Activated T-helper 2 cell treated with anti-CD3 and anti-CD28 coated beads, Interferon-gamma antibody, Interleukin-2, Interleukin-4, amounts not matched to agents 10 μg/mL and 5 μg/mL and 100 μg/mL, durations not matched to agents 14 hours and 24 hours and 36 hours (primary cell): ENCODE measurements around the gene C3orf70. TPM values are rescaled to one million over a fixed set of nuclear protein-coding genes. Genes with fewer than 3 reads are reported as not detected.
"Not testable (repeated sequence)": the region's sequence is repeated elsewhere in the genome, so short reads cannot be mapped to it uniquely, and the experiment has no call there.

Experiments used
- DNase-seq: peaks from one replicate; pipeline ENCODE4 v3.0.0; 2021; ENCODE audit warnings: low spot score
- H3K27ac Mint-ChIP-seq: one replicate; pipeline ENCODE4 v1.8.0; 2021; ENCODE audit warnings: mixed read lengths
- H3K27me3 Mint-ChIP-seq: one replicate; pipeline ENCODE4 v1.8.0; 2021; ENCODE audit warnings: low read depth, mixed read lengths
- H3K36me3 Mint-ChIP-seq: one replicate; pipeline ENCODE4 v1.8.0; 2021; ENCODE audit warnings: low read depth, mixed read lengths
- H3K4me1 Mint-ChIP-seq: one replicate; pipeline ENCODE4 v1.8.0; 2021; ENCODE audit warnings: low read depth, mixed read lengths
- H3K4me3 Mint-ChIP-seq: one replicate; pipeline ENCODE4 v1.8.0; 2021; ENCODE audit warnings: low read depth, mild to moderate bottlenecking, moderate library complexity, mixed read lengths
- H3K9me3 Mint-ChIP-seq: one replicate; pipeline ENCODE4 v1.8.0; 2021; ENCODE audit warnings: mixed read lengths
- intact Hi-C: fragments of 100-400 bp; cut with micrococcal nuclease; formaldehyde crosslinking; loops from one replicate; pipeline ENCODE4 v1.15.1; 2023
- total RNA-seq: library from RNA; stranded (reverse); gene quantifications from 2 replicates; pipeline ENCODE4 v1.2.3, GENCODE V29; 2022

The C3orf70 gene
- total RNA-seq, 1 donor from 2014 or later, result 0.05 TPM

DNA sequence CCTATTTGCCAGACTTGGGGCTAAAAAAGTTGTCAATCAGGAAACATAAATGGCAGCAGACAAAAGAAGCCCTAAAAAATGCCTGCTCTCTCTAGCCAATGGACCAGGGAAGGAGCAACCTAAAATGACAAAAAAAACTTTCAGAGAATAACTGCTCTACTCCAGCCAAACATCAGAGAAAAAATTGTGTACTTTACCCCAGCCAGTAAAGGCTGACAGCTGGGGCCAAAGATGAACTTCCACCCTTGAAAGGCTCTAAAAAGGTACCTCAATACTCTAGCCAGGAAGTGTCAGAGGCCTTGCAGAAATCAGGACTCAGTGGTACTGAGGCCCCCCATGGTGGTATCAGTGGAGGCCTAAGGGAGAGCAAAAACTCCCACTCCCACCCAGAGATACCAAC is 18.4 kb downstream of the C3orf70 start:
- Mint-ChIP-seq H3K27ac (no peak overlapping the region), H3K36me3 (no peaks in the 10 kb centered on the region), H3K27me3 (peaks cover 18% of the 10 kb centered on the region), H3K4me3 (no peak overlapping the region), H3K9me3 (no peaks in the 10 kb centered on the region), H3K4me1 (no peaks in the 10 kb centered on the region)
- intact Hi-C loops, result no loop called here
- no peak for DNase-seq

DNA sequence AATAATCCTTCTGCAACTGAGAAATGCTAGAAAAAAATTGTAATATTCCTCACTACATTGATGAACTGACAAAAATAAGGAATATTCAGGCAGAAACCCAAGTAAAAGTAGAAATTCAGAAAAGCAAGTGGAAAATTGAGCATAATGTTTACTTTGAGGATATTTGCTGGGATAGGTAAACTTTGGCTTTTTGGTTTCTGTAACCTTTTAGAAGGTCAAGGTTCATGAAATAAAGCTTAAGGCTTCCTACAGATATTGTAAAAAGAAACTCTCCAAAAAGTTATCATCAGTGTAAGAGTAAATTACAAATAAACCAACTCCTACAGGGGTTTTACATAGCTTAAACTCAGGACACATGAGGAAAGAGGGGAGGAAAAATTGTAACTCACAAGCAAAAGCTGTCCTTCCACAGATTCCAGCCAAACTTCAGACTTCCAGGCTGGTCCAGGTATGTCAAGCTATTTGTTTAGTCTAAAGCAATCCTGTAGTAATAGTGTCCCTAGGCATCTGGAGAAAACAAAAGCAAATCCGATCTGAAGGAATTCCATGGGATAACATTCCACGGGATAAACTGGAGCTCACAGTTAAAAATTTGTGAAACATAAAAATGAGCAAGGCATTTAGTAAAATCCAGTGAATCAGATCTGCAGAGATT is 21.1 kb downstream of the C3orf70 start:
- Mint-ChIP-seq H3K27ac (no peak overlapping the region), H3K36me3 (no peaks in the 10 kb centered on the region), H3K4me1 (no peaks in the 10 kb centered on the region), H3K9me3 (no peaks in the 10 kb centered on the region), H3K4me3 (no peak overlapping the region), H3K27me3 (peaks cover 16% of the 10 kb centered on the region)
- DNase-seq, result no peak
- intact Hi-C loops, result no loop called here

DNA sequence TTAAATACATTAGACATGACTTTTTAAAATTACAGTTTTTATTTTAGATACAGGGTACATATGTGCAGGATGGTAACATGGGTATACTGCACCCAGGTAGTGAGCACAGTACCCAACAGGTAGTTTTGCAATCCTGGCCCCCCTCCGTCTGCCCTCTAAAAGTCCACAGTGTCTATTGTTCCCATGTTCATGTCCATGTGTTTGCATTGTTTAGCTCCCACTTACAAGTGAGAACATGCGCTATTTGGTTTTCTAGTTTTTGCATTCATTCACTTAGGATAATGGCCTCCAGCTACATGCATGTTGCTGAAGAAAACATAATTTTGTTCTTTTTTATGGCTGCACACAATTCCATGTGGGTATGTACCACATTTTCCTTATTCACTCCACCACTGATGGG is 23.8 kb downstream of the C3orf70 start:
- DNase-seq, result no peak
- intact Hi-C loops, result no loop called here
- Mint-ChIP-seq H3K27me3 (peaks cover 16% of the 10 kb centered on the region), H3K4me1 (no peaks in the 10 kb centered on the region), H3K9me3 (no peaks in the 10 kb centered on the region), H3K4me3 (no peak overlapping the region), H3K36me3 (no peaks in the 10 kb centered on the region), H3K27ac (no peak overlapping the region)

DNA sequence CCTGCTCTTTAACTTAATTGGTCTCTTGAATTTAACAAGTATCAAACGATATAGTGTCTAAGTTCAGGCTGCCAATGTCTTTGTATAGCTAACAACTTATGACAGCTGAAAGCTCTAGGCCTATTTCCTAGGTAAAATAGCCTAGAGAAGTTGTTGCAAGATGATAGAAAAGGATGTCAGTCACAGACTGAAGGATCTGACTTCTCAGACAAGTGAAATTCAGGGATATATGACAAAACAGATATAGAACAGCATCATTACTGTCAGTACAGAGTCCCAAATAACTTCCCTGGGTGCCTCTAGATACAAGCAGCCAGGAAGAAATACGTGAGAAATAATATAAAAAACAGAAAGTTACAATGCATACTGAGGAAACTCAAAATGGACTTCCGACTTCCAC is 26.7 kb downstream of the C3orf70 start:
- no peak overlapping the region for H3K27ac Mint-ChIP-seq
- no peak for DNase-seq
- H3K9me3 Mint-ChIP-seq, result no peaks in the 10 kb centered on the region
- no peaks in the 10 kb centered on the region for H3K4me1 Mint-ChIP-seq
- no peak overlapping the region for H3K4me3 Mint-ChIP-seq
- no peaks in the 10 kb centered on the region for H3K36me3 Mint-ChIP-seq
- intact Hi-C loops, result no loop called here
- peaks cover 6% of the 10 kb centered on the region for H3K27me3 Mint-ChIP-seq

DNA sequence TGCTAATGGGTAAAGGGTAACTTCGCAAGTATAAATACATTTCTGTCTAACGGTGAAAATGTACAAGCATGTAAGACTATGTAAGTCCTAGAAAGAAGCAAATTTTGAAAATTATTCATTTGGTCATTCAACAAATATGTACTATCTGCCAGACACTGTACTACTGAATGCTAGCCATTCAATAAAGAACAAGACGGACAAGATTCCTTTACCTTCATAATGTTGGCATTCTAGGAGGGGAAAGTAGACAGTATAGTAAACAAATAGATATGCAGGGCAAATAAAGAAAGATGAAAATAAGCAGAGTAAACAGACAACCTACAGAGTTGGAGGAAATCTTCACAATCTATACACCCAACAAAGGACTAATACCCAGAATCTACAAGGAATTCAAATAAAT is 32.7 kb downstream of the C3orf70 start:
- Mint-ChIP-seq H3K4me3 (no peak overlapping the region), H3K27ac (no peak overlapping the region), H3K4me1 (no peaks in the 10 kb centered on the region), H3K36me3 (no peaks in the 10 kb centered on the region), H3K27me3 (peaks cover 12% of the 10 kb centered on the region), H3K9me3 (no peaks in the 10 kb centered on the region)
- intact Hi-C loops, result no loop called here
- no peak for DNase-seq

DNA sequence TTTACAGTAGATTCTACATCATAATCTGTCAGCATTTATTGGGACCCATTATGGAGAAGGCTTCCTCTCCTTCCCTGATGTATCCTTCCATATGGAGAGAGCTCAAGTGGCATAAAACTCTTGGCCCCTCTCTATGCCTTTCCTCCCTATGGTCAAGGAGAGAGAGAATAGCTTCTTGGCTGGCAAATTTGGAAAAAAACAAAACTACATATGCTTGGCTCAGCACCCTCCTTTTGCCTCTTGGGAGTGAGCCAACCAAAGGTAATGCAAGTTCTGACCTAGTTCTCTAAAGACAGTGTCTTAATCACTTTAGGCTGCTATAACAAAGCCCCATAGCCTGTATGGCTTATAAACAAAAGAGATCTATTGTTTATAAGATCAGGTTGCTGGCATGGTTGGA is 37.5 kb downstream of the C3orf70 start:
- Mint-ChIP-seq H3K27ac (no peak overlapping the region), H3K36me3 (no peaks in the 10 kb centered on the region), H3K4me1 (no peaks in the 10 kb centered on the region), H3K4me3 (no peak overlapping the region), H3K27me3 (peaks cover 15% of the 10 kb centered on the region), H3K9me3 (no peaks in the 10 kb centered on the region)
- intact Hi-C loops, result no loop called here
- no peak for DNase-seq

DNA sequence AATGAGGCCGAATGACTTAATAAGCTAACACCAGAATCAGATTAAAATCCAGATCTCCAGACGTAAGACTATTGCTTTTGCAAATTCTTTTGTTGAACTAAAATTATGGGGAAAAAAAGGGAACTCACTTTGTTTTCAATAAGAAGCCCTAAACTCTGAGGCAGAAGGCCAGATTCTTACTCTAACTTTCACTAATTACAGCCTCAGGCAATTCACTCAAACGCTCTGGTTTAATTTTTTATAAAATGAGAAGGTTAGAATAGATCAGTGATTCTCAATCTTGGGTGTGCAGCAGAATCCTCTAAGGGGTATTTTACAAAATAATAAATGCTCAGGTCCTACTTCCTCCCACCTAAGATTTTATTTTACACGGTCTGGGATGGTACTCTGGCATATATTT is 38.1 kb downstream of the C3orf70 start:
- H3K4me1 Mint-ChIP-seq, result no peaks in the 10 kb centered on the region
- intact Hi-C loops, result no loop called here
- no peaks in the 10 kb centered on the region for H3K36me3 Mint-ChIP-seq
- peaks cover 14% of the 10 kb centered on the region for H3K27me3 Mint-ChIP-seq
- no peak overlapping the region for H3K4me3 Mint-ChIP-seq
- no peak overlapping the region for H3K27ac Mint-ChIP-seq
- no peak for DNase-seq
- H3K9me3 Mint-ChIP-seq, result no peaks in the 10 kb centered on the region

DNA sequence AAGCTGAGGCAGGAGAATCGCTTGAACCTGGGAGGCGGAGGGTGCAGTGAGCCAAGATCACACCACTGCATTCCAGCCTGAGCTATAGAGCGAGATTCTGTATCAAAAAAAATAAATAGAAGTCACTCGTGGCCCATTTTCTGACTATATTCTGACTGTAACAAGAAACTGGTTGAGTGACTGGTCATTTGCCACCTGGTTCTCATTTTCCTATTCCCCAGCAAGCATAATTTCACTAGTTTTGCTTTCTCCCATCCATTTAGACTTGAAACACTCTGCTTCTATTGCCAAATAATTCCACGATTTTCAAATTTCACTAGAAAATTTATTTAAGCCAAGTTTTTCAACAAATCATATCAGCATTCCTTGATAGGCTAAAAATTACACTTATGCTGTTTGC is 40.7 kb downstream of the C3orf70 start:
- Mint-ChIP-seq H3K4me3 (no peak overlapping the region), H3K36me3 (no peaks in the 10 kb centered on the region), H3K27ac (no peak overlapping the region), H3K4me1 (no peaks in the 10 kb centered on the region), H3K27me3 (peaks cover 9% of the 10 kb centered on the region), H3K9me3 (no peaks in the 10 kb centered on the region)
- intact Hi-C loops, result no loop called here
- no peak for DNase-seq

DNA sequence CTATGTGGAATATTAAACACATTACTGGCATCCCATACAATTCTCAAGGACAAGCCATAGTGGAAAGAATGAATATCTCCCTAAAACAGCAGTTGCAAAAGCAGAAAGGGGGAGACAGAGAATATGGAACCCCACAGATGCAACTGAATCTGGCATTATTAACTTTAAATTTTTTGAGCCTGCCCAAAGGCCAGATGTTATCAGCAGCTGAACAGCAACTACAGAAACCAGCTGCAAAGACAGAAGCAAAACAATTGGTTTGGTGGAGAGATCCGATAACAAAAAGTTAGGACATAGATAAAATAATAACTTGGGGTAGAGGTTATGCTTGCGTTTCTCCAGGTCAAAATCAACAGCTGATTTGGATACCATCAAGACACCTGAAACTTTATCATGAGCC is 43.8 kb downstream of the C3orf70 start:
- H3K27me3 Mint-ChIP-seq, H3K9me3 Mint-ChIP-seq, H3K4me1 Mint-ChIP-seq, DNase-seq, intact Hi-C loops, H3K27ac Mint-ChIP-seq, H3K36me3 Mint-ChIP-seq, H3K4me3 Mint-ChIP-seq: not testable (repeated sequence)

DNA sequence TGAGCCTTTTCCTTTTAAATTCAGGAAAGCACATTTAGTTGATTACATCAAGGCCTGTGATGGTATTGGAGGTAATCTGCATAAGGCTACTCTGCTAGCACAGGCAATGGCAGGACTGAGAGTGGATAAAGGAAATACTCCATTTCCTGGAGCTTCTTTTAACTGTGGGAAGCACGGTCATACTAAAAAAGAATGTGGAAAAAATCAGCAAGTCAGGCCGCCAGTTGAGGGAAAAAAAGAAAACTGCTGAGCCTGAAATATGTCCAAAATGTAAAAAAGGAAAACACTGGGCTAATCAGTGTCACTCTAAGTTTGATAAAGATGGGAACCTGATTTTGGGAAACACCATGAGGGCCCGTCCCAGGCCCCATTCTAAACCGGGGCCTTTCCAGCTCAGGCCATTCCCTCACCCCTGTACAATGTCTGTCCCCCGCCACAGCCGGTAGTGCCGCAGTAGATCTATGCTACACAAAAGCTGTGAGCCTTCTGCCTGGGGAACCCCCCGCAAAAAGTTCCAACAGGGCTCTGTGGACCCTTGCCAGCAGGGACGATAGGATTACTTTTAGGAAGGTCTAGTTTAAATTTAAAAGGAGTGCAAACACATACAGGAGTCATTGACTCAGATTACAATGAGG is 46.5 kb downstream of the C3orf70 start:
- H3K36me3 Mint-ChIP-seq, H3K4me3 Mint-ChIP-seq, H3K27ac Mint-ChIP-seq, H3K4me1 Mint-ChIP-seq, H3K9me3 Mint-ChIP-seq, intact Hi-C loops, H3K27me3 Mint-ChIP-seq, DNase-seq: not testable (repeated sequence)

DNA sequence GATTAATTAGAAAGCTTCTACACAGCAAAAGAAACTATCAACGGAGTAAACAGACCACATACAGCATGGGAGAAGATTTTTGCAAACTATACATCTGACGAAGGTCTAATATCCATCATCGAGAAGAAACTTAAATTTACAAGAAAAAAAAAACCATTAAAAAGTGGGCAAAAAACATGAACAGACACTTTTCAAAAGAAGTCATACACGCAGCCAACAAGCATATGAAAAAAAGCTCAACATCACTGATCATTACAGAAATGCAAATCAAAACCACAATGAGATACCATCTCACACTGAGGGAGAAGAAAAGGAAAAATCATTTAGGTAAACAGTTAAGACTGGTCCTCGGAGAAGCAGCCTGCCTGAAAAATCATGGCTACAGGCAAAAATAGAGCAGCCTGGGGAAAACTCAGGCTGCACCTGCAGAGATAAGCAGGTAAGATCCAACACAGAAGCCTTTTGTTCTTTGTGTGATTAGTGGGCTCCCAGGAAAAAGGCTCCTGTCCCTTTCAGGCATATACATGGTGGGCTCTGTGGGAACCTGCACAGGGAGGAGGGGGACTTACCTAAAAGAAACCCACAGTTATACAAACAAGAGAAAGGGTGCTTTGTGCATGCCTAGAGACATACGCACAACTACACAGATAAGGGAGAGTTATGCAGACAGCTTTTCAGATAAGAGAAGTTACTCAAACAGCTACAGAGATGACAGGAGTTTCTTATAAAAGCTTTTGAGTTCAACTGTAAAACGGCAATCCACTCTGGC is 49.3 kb downstream of the C3orf70 start:
- DNase-seq, result no peak
- H3K9me3 Mint-ChIP-seq, result peaks cover 8% of the 10 kb centered on the region
- no peak overlapping the region for H3K27ac Mint-ChIP-seq
- H3K4me1 Mint-ChIP-seq, result no peaks in the 10 kb centered on the region
- no peaks in the 10 kb centered on the region for H3K27me3 Mint-ChIP-seq
- H3K36me3 Mint-ChIP-seq, result no peaks in the 10 kb centered on the region
- no peak overlapping the region for H3K4me3 Mint-ChIP-seq
- intact Hi-C loops, result no loop called here

DNA sequence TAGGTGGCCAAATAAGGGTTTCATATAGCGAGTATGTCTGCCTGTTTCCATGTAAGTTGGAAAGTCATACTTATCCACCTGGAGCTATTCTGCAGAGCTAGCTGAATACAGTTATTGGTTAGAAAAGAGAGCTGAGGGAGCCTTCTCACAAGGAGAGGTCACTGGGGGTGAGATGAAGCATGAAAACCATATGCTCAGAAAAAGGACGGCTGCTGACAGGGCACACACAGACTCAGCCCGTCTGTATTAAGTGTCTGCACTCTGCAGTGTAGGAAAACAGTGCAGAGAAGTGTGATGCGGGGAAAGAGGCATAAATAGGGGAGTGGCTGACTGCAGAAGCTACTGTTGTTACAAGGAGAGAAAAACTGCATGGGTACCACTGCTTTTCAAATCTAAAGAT is 58.2 kb downstream of the C3orf70 start:
- Mint-ChIP-seq H3K27ac (no peak overlapping the region), H3K4me1 (no peaks in the 10 kb centered on the region), H3K36me3 (no peaks in the 10 kb centered on the region), H3K9me3 (no peaks in the 10 kb centered on the region), H3K27me3 (peaks cover 5% of the 10 kb centered on the region), H3K4me3 (no peak overlapping the region)
- DNase-seq, result no peak
- intact Hi-C loops, result no loop called here

DNA sequence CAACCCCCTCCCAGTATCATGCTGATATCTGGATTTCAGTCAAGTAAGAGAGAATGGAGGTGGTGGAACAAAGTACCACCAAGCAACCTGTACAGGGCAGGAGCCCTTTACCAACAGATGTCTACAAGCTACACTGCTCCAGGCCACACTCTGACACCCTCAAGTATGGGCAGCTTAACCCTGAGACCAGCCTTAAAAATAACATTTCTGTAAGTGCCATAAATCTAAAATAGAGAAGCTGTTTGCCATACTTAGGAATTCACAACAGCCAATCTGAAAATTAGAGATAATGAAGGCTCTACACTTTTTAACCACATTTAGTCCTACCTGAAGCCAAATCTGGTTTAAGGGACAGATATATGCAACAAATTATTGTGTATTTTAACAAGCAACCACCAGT is 59.7 kb downstream of the C3orf70 start:
- no peaks in the 10 kb centered on the region for H3K9me3 Mint-ChIP-seq
- H3K4me3 Mint-ChIP-seq, result no peak overlapping the region
- no peaks in the 10 kb centered on the region for H3K4me1 Mint-ChIP-seq
- H3K36me3 Mint-ChIP-seq, result no peaks in the 10 kb centered on the region
- H3K27ac Mint-ChIP-seq, result no peak overlapping the region
- intact Hi-C loops, result no loop called here
- H3K27me3 Mint-ChIP-seq, result peaks cover 5% of the 10 kb centered on the region
- no peak for DNase-seq
